HCT116 (cell line): Measurements from ENCODE around the gene CNTD1. TPM values are rescaled to one million over a fixed set of nuclear protein-coding genes. Genes with fewer than 3 reads are reported as not detected.

Source experiments
- ATAC-seq: fragments of 200-7000 bp; cut with Tn5 transposase; 2 replicates; pipeline ENCODE4 v1.9.1; 2020; ENCODE audit warnings: mild to moderate bottlenecking, moderate library complexity
- BruUV-seq: library from RNA; stranded (reverse); fragments of 400-500 nt; replicated peaks from 2 replicates; lab custom pipeline; 2021; lab: Mats Ljungman, UMichigan
- CTCF ChIA-PET: fragments of 300-600 bp; sonication (Branson Sonifier 250); formaldehyde crosslinking; loops from one replicate; lab custom pipeline; 2021; ENCODE audit warnings: antibody characterized with exemption; lab: Charles Lee
- POLR2A ChIA-PET: fragments of 300-600, 350-600 bp; sonication (Branson Sonifier 250); formaldehyde crosslinking; loops from one replicate; lab custom pipeline; 2021; ENCODE audit warnings: antibody characterized with exemption; lab: Charles Lee
- RAD21 ChIA-PET, 2 experiments: fragments of 300-600 bp; sonication (Branson Sonifier 250); formaldehyde crosslinking; loops; one replicate each; lab custom pipeline; 2023; ENCODE audit warnings: low total read pairs in 2 of 2; ENCODE audit not compliant: uncharacterized antibody in 2 of 2, unreplicated experiment in 2 of 2, low non-redundant PET in 1 of 2; lab: Charles Lee
- DNase-seq: peaks from one replicate; pipeline ENCODE4 v3.0.0-alpha.2; 2010; ENCODE audit warnings: low read depth, low spot score
- H2AFZ ChIP-seq: fragments of 200-600 bp; shearing (Covaris generic), sonication (generic); 2 replicates; pipeline ENCODE4 v1.6.1; 2017; ENCODE audit warnings: low read depth, mixed run types, mixed read lengths, antibody characterized with exemption, low read length; ENCODE audit not compliant: poor library complexity, severe bottlenecking
- H3K27ac ChIP-seq: 2 replicates; pipeline ENCODE4 v1.5.1; 2012; ENCODE audit warnings: low read depth, low read length
- H3K27me3 ChIP-seq: fragments of 200-600 bp; sonication (generic); 2 replicates; pipeline ENCODE4 v1.6.1; 2016; ENCODE audit warnings: mixed run types, low read length, mixed read lengths; ENCODE audit not compliant: insufficient read depth
- H3K36me3 ChIP-seq, 2 experiments: fragments of 200-500 bp in 1 of 2; fragments of 200-600 bp in 1 of 2; sonication (Bioruptor generic) in 1 of 2; sonication (generic) in 1 of 2; 2 replicates each; pipeline versions ENCODE4 v1.5.1 to v1.6.1; 2014 to 2016; ENCODE audit warnings: low read length in 2 of 2, inconsistent platforms in 1 of 2, mixed read lengths in 1 of 2, mixed run types in 1 of 2; ENCODE audit not compliant: insufficient read depth in 2 of 2, control insufficient read depth in 1 of 2
- H3K4me1 ChIP-seq, 2 experiments: fragments of 200-600 bp in 1 of 2; sonication (generic) in 1 of 2; 2 replicates each; pipeline versions ENCODE4 v1.5.1 to v1.6.1; 2012 to 2017; ENCODE audit warnings: low read length in 2 of 2, inconsistent platforms in 1 of 2, mild to moderate bottlenecking in 1 of 2, mixed read lengths in 1 of 2, mixed run types in 1 of 2, moderate library complexity in 1 of 2; ENCODE audit not compliant: insufficient read depth in 2 of 2, control insufficient read depth in 1 of 2
- H3K4me2 ChIP-seq: fragments of 200-600 bp; sonication (generic); 2 replicates; pipeline ENCODE4 v1.6.1; 2017; ENCODE audit warnings: mixed run types, low read length, mixed read lengths
- H3K4me3 ChIP-seq, 2 experiments: fragments of 200-600 bp in 1 of 2; sonication (generic) in 1 of 2; replicated peaks in 1 of 2; 2 replicates each; pipeline ENCODE4 v1.5.1; 2011 to 2016; ENCODE audit warnings: low read length in 2 of 2, control low read depth in 1 of 2, low read depth in 1 of 2, mild to moderate bottlenecking in 1 of 2, mixed read lengths in 1 of 2, mixed run types in 1 of 2
- H3K79me2 ChIP-seq: fragments of 200-600 bp; sonication (generic); 2 replicates; pipeline ENCODE4 v1.6.1; 2017; ENCODE audit warnings: mild to moderate bottlenecking, mixed run types, low read length, moderate library complexity, mixed read lengths; ENCODE audit not compliant: insufficient read depth
- H3K9ac ChIP-seq: fragments of 200-600 bp; sonication (generic); 2 replicates; pipeline ENCODE4 v1.6.1; 2016; ENCODE audit warnings: low read length, mixed read lengths
- H3K9me2 ChIP-seq: fragments of 200-600 bp; sonication (generic), shearing (Covaris generic); 2 replicates; pipeline ENCODE4 v1.6.1; 2017; ENCODE audit warnings: mixed run types, mild to moderate bottlenecking, moderate library complexity; ENCODE audit not compliant: insufficient read depth
- H3K9me3 ChIP-seq, 2 experiments: fragments of 200-500 bp in 1 of 2; fragments of 200-600 bp in 1 of 2; sonication (Bioruptor generic) in 1 of 2; sonication (generic) in 1 of 2; 2 replicates each; pipeline ENCODE4 v1.6.1; 2014 to 2017; ENCODE audit warnings: low read length in 2 of 2, mixed read lengths in 2 of 2, inconsistent platforms in 1 of 2, low read depth in 1 of 2, mild to moderate bottlenecking in 1 of 2, mixed run types in 1 of 2, moderate library complexity in 1 of 2; ENCODE audit not compliant: control insufficient read depth in 1 of 2, insufficient read depth in 1 of 2
- H4K20me1 ChIP-seq: fragments of 200-600 bp; sonication (generic), shearing (Covaris generic); 2 replicates; pipeline ENCODE4 v1.6.1; 2017; ENCODE audit warnings: mixed run types, mild to moderate bottlenecking, moderate library complexity; ENCODE audit not compliant: insufficient read depth
- ATF3 ChIP-seq: IDR thresholded peaks from 2 replicates; pipeline ENCODE4 v1.6.1; 2012
- EGR1 ChIP-seq: IDR thresholded peaks from 2 replicates; pipeline ENCODE4 v1.6.1; 2012; ENCODE audit warnings: low read depth
- EZH2 ChIP-seq: fragments of 200-600 bp; sonication (generic); IDR thresholded peaks from 2 replicates; pipeline ENCODE4 v1.6.1; 2017; ENCODE audit warnings: antibody characterized with exemption, mixed run types
- YY1 ChIP-seq: IDR thresholded peaks from 2 replicates; pipeline ENCODE4 v1.6.1; 2011; ENCODE audit warnings: low read length, low read depth, moderate library complexity, mild to moderate bottlenecking; ENCODE audit not compliant: insufficient replicate concordance; ENCODE audit errors: extremely low read depth
- ZBTB33 ChIP-seq: IDR thresholded peaks from 2 replicates; pipeline ENCODE4 v1.6.1; 2011; ENCODE audit warnings: mild to moderate bottlenecking, low read length, moderate library complexity; ENCODE audit not compliant: insufficient replicate concordance; ENCODE audit errors: extremely low read depth
- intact Hi-C: fragments of 100-400 bp; cut with micrococcal nuclease; formaldehyde crosslinking; loops from 2 replicates; pipeline ENCODE4 v1.10.0; 2022
- total RNA-seq: library from RNA; stranded (reverse); gene quantifications from one replicate; pipeline ENCODE4 v1.2.1, GENCODE V29; 2021; ENCODE audit not compliant: unreplicated experiment

The CNTD1 gene
- total RNA-seq, 1 experiment from 2014 or later: not detected

GRCh38 chr17:42772945-42773289 is 25.7 kb upstream of the CNTD1 start:
- intact Hi-C loops: no loop called here
- Histone ChIP-seq H3K79me2 (peaks cover 19% of the 10 kb centered on the region), H3K9ac (peak overlapping the region; percentile 82), H4K20me1 (no peaks in the 10 kb centered on the region), H3K27me3 (no peaks in the 10 kb centered on the region), H3K27ac (peak overlapping the region; percentile 29; the same call in 1 of the 2 replicates), H3K4me3 (peak overlapping the region; percentile 85 to 99), H3K9me2 (no peaks in the 10 kb centered on the region), H3K9me3 (no peaks in the 10 kb centered on the region), H3K36me3 (peaks cover 0 to 12% of the 10 kb centered on the region in 2 experiments; a peak in 3 of 4 replicates), H2AFZ (peak overlapping the region; percentile 72)
- RAD21 ChIA-PET: no interaction called here
- CTCF ChIA-PET: interaction anchor here (0.6 to 3.6 kb wide), 2 partner anchors 9 to 177 kb away, joined by 3 to 24 read pairs; no protein-coding TSS in a partner anchor
- POLR2A ChIA-PET: interaction anchor here (0.6 to 1.6 kb wide), 4 partner anchors 9 to 195 kb away, joined by 3 to 5 read pairs (median 4); partner anchors contain the start of gene PSMC3IP
- BruUV-seq: TSS peak; percentile 96
- TF ChIP-seq ZBTB33 (no peak), EZH2 (no peak), ATF3 (no peak), EGR1 (no peak), YY1 (no peak)
- TF ChIP-seq, all 23 proteins: peak for 0
- Histone ChIP-seq H3K4me1 (peaks cover 8 to 12% of the 10 kb centered on the region in 2 experiments; a peak in 2 of 4 replicates), H3K4me2 (peak overlapping the region; percentile 74)
- no peak for DNase-seq
- ATAC-seq: 0 out of 2 replicates have a peak, but pooled peaks have one; percentile 18
